Measurements from ENCODE around the gene P2RX4. TPM values are rescaled to one million over a fixed set of nuclear protein-coding genes. Genes with fewer than 3 reads are reported as not detected.

P2RX4 gene
- total and polyA plus RNA-seq, 4 donors, result 16.5 to 32.1 (median 21.8) TPM

- no peak for TF ChIP-seq EGR1 (IDR thresholded peaks at IDR 0.05; ENCODE audit: low read depth in 2 of 2)
- peak; percentile 47 to 70 for TF ChIP-seq HNF4A (conservative IDR thresholded peaks at IDR 0.05)
- TF ChIP-seq REST (IDR thresholded peaks at IDR 0.05), result peak; percentile 54
- TF ChIP-seq NR2F2 (IDR thresholded peaks at IDR 0.05), result peak; percentile 37
- no peak for TF ChIP-seq CTCF (IDR thresholded peaks at IDR 0.05; ENCODE audit: low read depth, low read length, missing input control)
- peak; percentile 80 for TF ChIP-seq ATF3 (IDR thresholded peaks at IDR 0.05)
- TF ChIP-seq GABPA (IDR thresholded peaks at IDR 0.05 in 1 of 2, conservative IDR thresholded peaks at IDR 0.05 in 1 of 2), result no peak
- peak; percentile 29 for TF ChIP-seq FOXA2 (IDR thresholded peaks at IDR 0.05)
- TF ChIP-seq RXRA (IDR thresholded peaks at IDR 0.05), result peak; percentile 37 to 83
- TF ChIP-seq TAF1 (conservative IDR thresholded peaks at IDR 0.05), result no peak
- peak; percentile 13 for TF ChIP-seq MAX (IDR thresholded peaks at IDR 0.05)
- TF ChIP-seq JUND (IDR thresholded peaks at IDR 0.05), result peak; percentile 95 to 98
- TF ChIP-seq SP1 (IDR thresholded peaks at IDR 0.05), result peak; percentile 61
- TF ChIP-seq FOXA1 (IDR thresholded peaks at IDR 0.05), result peak; percentile 25
- TF ChIP-seq ZBTB33 (IDR thresholded peaks at IDR 0.05), result no peak
- peak; percentile 39 for TF ChIP-seq YY1 (IDR thresholded peaks at IDR 0.05)
- TF ChIP-seq RAD21 (IDR thresholded peaks at IDR 0.05), result peak in 1 of 2 donors; percentile 15
- peak; percentile 16 for TF ChIP-seq HNF4G (IDR thresholded peaks at IDR 0.05)
- Histone ChIP-seq H3K4me3 (ENCODE audit: low read depth in 1 of 3, low read length in 3 of 3) (no peak overlapping the region), H3K9ac (ENCODE audit: low read depth in 1 of 2, low read length in 2 of 2) (peak overlapping the region in 1 of 2 donors; percentile 88), H3K27ac (ENCODE audit: low read depth in 1 of 2, low read length in 2 of 2) (peak overlapping the region; percentile 87 to 98), H3K36me3 (ENCODE audit: control insufficient read depth in 4 of 4, insufficient read depth in 3 of 4, low read depth in 1 of 4, low read length in 3 of 4) (peaks cover 0 to 4% (median 0%) of the 10 kb centered on the region in 4 donors), H3K4me1 (ENCODE audit: control insufficient read depth in 4 of 4, insufficient read depth in 4 of 4, low read length in 3 of 4) (peaks cover 5 to 31% (median 18%) of the 10 kb centered on the region in 4 donors), H3K9me3 (ENCODE audit: control insufficient read depth in 4 of 4, low read length in 3 of 4) (no peaks in the 10 kb centered on the region), H3K27me3 (ENCODE audit: control insufficient read depth in 4 of 4, insufficient read depth in 4 of 4, low read length in 3 of 4) (no peaks in the 10 kb centered on the region)
- DNase-seq (ENCODE audit: low spot score), result no peak
- WGBS, result 47% methylated on average over 14 of the region's 14 CpGs
Measured at GRCh38 chr12:121214855-121215745, 5.2 kb downstream of the P2RX4 start.

All from liver (tissue), 9 donors.